ENCODE data around the gene MAN1A1. TPM values are rescaled to one million over a fixed set of nuclear protein-coding genes. Genes with fewer than 3 reads are reported as not detected.

MAN1A1 gene
- total RNA-seq, 1 experiment from 2014 or later = 6.8 TPM

DNA sequence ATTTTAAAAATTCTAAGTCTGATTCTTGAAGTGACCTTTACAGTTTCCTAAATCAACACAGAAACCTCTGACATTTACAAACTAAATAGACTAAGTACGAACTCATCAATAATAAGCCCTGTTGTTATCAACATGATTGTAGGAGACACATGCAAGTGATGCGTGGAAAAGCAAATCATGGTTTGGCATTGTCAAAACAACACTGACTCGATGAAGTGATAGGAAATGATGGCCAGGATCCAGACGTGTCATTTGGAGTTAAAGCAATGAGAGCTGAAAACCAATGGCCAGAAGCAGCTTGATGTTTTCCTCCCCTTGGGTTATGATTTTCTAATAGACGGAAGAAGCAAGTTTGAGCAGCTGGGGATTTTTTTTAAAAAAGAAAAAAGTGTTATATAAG lies 153.7 kb downstream of the MAN1A1 start:
- Mint-ChIP-seq H3K27ac (no peak overlapping the region), H3K4me3 (no peak overlapping the region), H3K36me3 (no peaks in the 10 kb centered on the region), H3K27me3 (ENCODE audit: low read depth) (no peaks in the 10 kb centered on the region), H3K4me1 (no peaks in the 10 kb centered on the region), H3K9me3 (no peaks in the 10 kb centered on the region)
- DNase-seq (ENCODE audit: low spot score) (no peak), ATAC-seq (no peak)
- TF ChIP-seq, protein P1, sequence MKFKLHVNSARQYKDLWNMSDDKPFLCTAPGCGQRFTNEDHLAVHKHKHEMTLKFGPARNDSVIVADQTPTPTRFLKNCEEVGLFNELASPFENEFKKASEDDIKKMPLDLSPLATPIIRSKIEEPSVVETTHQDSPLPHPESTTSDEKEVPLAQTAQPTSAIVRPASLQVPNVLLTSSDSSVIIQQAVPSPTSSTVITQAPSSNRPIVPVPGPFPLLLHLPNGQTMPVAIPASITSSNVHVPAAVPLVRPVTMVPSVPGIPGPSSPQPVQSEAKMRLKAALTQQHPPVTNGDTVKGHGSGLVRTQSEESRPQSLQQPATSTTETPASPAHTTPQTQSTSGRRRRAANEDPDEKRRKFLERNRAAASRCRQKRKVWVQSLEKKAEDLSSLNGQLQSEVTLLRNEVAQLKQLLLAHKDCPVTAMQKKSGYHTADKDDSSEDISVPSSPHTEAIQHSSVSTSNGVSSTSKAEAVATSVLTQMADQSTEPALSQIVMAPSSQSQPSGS (CRISPR knock-in tag; IDR thresholded peaks at IDR 0.05; ENCODE audit: borderline replicate concordance, low read depth) = no peak
- TF ChIP-seq ATF1 (CRISPR knock-in tag; IDR thresholded peaks at IDR 0.05) (no peak), GTF2I (CRISPR knock-in tag; conservative IDR thresholded peaks at IDR 0.05) (no peak), GABPB1 (CRISPR knock-in tag; IDR thresholded peaks at IDR 0.05) (no peak), IRF2 (CRISPR knock-in tag; IDR thresholded peaks at IDR 0.05; ENCODE audit: borderline replicate concordance, low read depth) (no peak), ELF4 (CRISPR knock-in tag; IDR thresholded peaks at IDR 0.05; ENCODE audit: low read depth) (no peak), MYBL2 (CRISPR knock-in tag; IDR thresholded peaks at IDR 0.05) (no peak), ZNF138 (CRISPR knock-in tag; conservative IDR thresholded peaks at IDR 0.05) (no peak), ZNF671 (CRISPR knock-in tag; IDR thresholded peaks at IDR 0.05) (no peak), JUN (CRISPR knock-in tag; IDR thresholded peaks at IDR 0.05) (no peak)
- TF ChIP-seq, protein P2, sequence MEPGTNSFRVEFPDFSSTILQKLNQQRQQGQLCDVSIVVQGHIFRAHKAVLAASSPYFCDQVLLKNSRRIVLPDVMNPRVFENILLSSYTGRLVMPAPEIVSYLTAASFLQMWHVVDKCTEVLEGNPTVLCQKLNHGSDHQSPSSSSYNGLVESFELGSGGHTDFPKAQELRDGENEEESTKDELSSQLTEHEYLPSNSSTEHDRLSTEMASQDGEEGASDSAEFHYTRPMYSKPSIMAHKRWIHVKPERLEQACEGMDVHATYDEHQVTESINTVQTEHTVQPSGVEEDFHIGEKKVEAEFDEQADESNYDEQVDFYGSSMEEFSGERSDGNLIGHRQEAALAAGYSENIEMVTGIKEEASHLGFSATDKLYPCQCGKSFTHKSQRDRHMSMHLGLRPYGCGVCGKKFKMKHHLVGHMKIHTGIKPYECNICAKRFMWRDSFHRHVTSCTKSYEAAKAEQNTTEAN (CRISPR knock-in tag; IDR thresholded peaks at IDR 0.05) = no peak
- TF ChIP-seq, protein P3, sequence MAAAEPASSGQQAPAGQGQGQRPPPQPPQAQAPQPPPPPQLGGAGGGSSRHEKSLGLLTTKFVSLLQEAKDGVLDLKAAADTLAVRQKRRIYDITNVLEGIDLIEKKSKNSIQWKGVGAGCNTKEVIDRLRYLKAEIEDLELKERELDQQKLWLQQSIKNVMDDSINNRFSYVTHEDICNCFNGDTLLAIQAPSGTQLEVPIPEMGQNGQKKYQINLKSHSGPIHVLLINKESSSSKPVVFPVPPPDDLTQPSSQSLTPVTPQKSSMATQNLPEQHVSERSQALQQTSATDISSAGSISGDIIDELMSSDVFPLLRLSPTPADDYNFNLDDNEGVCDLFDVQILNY (CRISPR knock-in tag; IDR thresholded peaks at IDR 0.05) = no peak
- TF ChIP-seq, protein P4, sequence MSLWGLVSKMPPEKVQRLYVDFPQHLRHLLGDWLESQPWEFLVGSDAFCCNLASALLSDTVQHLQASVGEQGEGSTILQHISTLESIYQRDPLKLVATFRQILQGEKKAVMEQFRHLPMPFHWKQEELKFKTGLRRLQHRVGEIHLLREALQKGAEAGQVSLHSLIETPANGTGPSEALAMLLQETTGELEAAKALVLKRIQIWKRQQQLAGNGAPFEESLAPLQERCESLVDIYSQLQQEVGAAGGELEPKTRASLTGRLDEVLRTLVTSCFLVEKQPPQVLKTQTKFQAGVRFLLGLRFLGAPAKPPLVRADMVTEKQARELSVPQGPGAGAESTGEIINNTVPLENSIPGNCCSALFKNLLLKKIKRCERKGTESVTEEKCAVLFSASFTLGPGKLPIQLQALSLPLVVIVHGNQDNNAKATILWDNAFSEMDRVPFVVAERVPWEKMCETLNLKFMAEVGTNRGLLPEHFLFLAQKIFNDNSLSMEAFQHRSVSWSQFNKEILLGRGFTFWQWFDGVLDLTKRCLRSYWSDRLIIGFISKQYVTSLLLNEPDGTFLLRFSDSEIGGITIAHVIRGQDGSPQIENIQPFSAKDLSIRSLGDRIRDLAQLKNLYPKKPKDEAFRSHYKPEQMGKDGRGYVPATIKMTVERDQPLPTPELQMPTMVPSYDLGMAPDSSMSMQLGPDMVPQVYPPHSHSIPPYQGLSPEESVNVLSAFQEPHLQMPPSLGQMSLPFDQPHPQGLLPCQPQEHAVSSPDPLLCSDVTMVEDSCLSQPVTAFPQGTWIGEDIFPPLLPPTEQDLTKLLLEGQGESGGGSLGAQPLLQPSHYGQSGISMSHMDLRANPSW (CRISPR knock-in tag; conservative IDR thresholded peaks at IDR 0.05; ENCODE audit: low read depth) = no peak
- TF ChIP-seq, protein P5, sequence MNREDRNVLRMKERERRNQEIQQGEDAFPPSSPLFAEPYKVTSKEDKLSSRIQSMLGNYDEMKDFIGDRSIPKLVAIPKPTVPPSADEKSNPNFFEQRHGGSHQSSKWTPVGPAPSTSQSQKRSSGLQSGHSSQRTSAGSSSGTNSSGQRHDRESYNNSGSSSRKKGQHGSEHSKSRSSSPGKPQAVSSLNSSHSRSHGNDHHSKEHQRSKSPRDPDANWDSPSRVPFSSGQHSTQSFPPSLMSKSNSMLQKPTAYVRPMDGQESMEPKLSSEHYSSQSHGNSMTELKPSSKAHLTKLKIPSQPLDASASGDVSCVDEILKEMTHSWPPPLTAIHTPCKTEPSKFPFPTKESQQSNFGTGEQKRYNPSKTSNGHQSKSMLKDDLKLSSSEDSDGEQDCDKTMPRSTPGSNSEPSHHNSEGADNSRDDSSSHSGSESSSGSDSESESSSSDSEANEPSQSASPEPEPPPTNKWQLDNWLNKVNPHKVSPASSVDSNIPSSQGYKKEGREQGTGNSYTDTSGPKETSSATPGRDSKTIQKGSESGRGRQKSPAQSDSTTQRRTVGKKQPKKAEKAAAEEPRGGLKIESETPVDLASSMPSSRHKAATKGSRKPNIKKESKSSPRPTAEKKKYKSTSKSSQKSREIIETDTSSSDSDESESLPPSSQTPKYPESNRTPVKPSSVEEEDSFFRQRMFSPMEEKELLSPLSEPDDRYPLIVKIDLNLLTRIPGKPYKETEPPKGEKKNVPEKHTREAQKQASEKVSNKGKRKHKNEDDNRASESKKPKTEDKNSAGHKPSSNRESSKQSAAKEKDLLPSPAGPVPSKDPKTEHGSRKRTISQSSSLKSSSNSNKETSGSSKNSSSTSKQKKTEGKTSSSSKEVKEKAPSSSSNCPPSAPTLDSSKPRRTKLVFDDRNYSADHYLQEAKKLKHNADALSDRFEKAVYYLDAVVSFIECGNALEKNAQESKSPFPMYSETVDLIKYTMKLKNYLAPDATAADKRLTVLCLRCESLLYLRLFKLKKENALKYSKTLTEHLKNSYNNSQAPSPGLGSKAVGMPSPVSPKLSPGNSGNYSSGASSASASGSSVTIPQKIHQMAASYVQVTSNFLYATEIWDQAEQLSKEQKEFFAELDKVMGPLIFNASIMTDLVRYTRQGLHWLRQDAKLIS (CRISPR knock-in tag; IDR thresholded peaks at IDR 0.05; ENCODE audit: borderline replicate concordance) = no peak
- TF ChIP-seq, protein P6, sequence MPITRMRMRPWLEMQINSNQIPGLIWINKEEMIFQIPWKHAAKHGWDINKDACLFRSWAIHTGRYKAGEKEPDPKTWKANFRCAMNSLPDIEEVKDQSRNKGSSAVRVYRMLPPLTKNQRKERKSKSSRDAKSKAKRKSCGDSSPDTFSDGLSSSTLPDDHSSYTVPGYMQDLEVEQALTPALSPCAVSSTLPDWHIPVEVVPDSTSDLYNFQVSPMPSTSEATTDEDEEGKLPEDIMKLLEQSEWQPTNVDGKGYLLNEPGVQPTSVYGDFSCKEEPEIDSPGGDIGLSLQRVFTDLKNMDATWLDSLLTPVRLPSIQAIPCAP (CRISPR knock-in tag; IDR thresholded peaks at IDR 0.05) = no peak
- TF ChIP-seq, protein P7, sequence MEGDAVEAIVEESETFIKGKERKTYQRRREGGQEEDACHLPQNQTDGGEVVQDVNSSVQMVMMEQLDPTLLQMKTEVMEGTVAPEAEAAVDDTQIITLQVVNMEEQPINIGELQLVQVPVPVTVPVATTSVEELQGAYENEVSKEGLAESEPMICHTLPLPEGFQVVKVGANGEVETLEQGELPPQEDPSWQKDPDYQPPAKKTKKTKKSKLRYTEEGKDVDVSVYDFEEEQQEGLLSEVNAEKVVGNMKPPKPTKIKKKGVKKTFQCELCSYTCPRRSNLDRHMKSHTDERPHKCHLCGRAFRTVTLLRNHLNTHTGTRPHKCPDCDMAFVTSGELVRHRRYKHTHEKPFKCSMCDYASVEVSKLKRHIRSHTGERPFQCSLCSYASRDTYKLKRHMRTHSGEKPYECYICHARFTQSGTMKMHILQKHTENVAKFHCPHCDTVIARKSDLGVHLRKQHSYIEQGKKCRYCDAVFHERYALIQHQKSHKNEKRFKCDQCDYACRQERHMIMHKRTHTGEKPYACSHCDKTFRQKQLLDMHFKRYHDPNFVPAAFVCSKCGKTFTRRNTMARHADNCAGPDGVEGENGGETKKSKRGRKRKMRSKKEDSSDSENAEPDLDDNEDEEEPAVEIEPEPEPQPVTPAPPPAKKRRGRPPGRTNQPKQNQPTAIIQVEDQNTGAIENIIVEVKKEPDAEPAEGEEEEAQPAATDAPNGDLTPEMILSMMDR (IDR thresholded peaks at IDR 0.05) = no peak
- TF ChIP-seq, protein P8, sequence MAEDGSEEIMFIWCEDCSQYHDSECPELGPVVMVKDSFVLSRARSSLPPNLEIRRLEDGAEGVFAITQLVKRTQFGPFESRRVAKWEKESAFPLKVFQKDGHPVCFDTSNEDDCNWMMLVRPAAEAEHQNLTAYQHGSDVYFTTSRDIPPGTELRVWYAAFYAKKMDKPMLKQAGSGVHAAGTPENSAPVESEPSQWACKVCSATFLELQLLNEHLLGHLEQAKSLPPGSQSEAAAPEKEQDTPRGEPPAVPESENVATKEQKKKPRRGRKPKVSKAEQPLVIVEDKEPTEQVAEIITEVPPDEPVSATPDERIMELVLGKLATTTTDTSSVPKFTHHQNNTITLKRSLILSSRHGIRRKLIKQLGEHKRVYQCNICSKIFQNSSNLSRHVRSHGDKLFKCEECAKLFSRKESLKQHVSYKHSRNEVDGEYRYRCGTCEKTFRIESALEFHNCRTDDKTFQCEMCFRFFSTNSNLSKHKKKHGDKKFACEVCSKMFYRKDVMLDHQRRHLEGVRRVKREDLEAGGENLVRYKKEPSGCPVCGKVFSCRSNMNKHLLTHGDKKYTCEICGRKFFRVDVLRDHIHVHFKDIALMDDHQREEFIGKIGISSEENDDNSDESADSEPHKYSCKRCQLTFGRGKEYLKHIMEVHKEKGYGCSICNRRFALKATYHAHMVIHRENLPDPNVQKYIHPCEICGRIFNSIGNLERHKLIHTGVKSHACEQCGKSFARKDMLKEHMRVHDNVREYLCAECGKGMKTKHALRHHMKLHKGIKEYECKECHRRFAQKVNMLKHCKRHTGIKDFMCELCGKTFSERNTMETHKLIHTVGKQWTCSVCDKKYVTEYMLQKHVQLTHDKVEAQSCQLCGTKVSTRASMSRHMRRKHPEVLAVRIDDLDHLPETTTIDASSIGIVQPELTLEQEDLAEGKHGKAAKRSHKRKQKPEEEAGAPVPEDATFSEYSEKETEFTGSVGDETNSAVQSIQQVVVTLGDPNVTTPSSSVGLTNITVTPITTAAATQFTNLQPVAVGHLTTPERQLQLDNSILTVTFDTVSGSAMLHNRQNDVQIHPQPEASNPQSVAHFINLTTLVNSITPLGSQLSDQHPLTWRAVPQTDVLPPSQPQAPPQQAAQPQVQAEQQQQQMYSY (CRISPR knock-in tag; IDR thresholded peaks at IDR 0.05) = no peak
- ChIA-PET CTCF (no interaction called here), POLR2A (no interaction called here)
